Left hindlimb (tissue), 1 donor: ENCODE data around the gene GALNTL6.

Experiments used
- DNase-seq: peaks from one replicate; pipeline ENCODE4 v3.0.0-alpha.2; 2018

The GALNTL6 gene

DNA sequence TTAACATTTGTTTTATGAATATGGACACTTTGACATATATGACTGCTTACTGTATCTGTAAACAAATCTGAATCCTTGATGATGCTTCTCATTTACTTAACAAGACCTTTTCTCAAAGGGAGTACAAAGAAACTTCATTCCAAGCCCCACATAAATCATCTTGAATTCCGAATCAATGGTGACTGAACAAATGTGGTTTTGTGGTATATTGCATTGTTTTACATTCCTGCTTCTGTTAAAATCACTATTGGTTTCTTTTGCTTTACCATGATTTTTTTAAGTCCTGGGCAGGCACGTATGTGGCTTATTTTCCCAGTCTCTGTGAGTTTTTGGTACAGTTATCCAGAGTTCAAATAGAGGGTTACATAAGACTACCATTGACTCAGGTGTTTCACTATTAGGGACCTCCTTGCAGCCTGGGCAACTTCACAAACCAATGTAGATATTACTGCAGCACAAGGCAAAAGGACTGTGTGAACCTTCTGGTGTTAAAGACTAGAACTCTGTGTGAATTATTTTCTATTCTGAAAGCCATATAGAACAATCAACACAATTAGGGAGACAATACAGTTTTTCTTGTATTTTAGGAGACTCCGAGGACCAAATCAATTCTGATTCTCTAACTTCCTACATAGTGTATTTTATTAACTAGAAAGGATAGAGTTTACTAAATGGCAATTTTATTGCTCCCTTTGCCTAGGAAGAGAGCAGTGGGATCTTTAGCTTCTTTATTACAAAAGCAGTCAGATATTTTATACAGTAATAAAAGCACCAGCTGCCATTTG lies 196.4 kb downstream of the GALNTL6 start:
- no peak for DNase-seq

DNA sequence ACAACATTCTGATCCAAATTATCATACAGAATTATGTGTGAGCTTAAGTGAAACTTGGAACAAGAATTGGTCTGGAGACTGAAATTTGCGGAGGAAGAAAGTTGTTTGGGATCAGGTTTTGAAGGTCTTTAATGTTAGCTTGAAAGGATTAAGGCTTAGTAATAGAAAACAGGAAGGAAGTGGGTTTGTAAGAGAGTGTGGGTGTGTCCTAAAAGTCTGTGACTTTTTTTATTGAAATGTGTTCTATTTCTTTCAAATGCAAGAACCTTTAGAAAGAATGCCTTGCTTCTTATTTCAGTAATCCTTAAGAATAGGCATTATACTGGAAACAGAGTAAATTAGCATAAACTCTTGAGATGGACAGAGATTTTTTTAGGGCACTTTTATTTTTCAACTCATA lies 198.0 kb downstream of the GALNTL6 start:
- no peak for DNase-seq

DNA sequence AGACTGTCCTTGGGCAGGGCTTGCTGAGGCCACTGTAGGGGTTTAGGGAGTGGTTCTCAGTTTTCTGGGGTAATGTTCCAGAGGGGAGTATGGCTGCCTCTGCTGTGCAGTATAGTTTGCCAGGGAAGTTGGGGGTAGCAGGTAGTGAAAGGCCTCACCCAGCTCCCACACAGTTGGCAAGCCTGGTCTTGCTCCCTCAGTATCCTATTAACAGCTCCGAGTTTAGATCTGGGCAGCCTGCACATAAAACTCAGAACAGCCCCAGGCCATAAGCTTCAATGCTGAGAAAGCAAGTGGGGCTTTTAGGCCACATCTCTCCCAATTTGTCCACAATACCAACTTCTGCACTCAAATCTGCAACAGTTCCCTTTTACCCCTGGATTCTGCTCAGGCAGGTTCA lies 205.2 kb downstream of the GALNTL6 start:
- DNase-seq, result no peak

DNA sequence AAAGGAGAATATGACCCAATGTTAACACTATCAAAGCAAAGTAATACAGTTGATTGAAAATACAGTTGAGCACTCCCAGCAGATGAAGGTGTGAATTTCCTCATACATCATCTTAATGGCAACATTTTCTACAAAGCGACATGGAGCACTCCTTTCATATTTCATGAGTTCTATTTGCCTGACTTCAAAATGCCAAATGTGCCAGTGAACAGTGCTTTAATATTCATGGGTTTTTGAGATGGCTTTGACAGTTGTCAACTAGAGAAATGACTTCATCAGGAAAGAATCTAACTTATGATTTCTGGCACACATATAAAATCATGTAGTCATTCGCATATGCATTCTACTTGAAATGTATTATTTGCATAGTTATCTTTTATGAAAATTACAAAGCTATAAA lies 222.4 kb downstream of the GALNTL6 start:
- no peak for DNase-seq

DNA sequence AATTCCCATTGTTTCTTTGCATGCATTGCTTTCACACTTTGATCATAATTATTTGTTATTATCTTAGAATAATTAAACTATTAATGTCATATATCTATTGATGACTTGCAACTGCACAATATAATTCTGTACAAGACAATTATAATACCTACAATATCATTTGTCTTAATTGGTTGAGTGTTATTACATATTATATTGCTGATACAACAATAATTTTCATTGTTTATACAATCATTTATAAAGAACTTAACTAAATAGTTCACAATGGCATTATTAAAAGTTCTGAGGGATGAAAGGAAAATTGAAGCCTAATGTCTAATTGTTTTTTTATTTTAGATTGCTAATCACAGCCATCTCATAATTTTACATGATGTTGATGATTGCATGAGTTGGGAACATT lies 227.6 kb downstream of the GALNTL6 start:
- no peak for DNase-seq

DNA sequence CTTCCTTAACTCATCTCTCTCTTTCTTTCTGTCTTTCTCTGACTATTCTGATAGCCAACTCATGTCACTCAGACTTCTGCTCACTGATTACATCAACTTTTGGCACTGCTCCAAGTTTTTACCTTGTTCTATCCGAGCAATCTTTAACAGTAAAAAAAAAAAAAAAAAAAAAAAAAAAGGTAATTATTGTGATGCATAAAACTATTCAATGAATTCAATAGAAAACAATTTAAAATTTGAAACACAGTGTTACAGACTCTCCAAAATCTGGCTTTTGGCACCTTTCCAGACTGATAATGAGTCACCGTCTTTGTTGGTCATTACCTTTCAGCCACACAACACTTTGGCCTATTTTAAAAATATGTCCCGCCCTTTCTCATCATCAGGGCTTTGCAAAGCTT lies 229.5 kb downstream of the GALNTL6 start:
- DNase-seq, result no peak

DNA sequence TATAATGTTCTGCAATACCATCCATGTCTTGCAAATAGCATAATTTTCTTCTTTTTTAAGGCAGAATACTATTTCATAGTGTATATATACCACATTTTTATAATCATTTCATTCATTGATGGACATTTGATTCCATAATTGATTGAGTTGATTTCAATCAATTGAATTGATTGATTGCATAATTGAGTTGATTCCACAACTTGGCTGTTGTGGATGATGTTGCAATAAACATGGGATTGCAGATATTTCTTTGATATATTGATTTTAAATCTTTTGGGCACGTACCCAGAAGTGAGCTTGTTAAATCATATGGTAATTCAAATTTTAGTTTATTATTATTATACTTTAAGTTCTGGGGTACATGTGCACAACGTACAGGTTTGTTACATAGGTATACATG lies 232.8 kb downstream of the GALNTL6 start:
- DNase-seq, result no peak

DNA sequence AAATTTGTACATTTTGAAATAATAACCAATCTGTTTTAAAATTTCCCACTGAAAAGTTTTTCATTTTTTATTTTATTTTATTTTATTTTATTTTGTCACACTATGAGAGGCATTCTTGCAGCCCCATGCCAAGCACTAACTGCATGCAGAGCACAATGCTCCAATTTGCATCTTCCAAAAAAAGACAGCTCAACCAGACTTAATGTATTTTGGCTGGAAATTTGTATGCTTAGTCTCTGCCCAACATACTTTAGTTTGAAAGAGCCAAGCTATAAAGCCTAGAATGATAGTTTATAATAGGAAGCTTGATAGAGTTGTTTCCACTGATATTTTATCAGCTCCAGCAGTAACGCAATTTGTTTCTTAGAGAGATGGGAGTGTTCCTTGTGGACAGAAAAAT lies 235.5 kb downstream of the GALNTL6 start:
- no peak for DNase-seq

DNA sequence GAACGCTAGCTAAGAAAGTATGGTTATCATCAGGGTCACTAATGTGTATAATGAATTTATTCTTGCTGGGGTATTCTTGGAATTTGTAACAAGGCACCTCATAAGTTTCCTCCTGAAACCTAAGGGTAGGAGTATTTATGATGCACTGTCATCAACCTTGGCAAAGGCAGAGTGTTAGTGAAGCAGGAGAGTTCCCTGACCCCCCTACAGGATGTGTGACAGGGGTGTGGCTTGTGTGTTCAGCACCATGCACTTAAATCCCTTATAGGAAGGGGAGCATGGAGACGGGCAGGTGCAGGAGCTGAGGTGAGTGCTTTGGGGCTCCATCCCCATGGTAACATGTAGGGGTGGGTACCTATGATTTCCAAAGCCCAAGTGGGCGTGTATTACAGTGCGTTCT lies 237.7 kb downstream of the GALNTL6 start:
- no peak for DNase-seq

DNA sequence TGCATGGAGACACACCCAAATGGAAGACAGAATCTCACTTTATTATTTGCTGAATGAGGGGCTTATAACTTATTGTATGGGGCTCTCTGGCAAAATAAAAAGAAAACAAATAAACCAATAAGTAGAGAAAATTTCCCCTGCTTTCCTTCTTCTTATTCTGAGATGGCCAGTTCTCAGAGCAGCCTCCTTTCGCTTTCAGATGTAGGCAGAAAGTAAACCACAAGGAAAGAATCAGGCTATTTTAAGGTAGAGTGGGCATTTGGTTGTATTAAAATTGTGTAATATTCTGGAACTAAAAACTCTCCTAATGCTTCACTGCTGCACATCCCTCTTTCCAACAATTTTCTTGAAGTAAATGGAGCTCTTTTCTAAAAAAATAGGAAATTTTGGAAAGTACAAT lies 241.8 kb downstream of the GALNTL6 start:
- no peak for DNase-seq

DNA sequence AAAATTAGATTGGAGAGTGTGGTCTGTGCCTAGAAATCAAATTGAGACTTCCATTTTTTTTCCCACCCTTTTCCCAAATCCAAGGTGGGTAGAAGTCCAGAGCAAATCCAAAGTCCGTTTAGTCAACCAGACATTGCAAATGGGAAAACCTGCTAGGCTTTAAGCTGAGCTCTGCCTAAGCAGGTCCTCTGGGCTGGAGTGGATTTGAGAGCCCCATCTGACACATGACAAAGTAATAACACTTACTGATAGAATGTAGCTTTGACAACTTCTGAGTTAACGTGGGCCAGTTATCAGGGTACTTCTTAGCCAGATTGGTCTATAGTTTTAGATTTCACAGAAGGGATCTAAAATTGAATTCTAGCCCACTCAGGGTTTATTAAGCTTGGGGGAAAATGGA lies 242.3 kb downstream of the GALNTL6 start:
- DNase-seq, result no peak

DNA sequence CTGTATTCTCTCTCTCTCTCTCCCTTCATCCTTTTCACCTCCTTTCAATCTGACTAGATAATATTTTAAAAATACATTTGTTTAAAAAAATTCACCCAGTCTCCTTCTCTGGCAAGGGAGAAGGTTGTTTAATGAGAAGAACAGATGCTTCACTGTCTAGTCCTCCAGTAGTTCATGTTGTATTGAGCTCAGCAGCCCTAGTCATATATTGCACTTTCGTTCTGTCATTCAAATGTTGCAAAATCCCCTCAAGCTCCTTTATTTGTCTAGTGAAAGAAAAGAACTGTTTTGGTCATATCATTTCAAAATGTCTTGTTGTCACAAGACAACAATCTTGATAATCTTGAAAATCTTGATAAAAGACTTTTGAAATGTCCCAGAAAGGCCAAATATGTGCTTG lies 248.0 kb downstream of the GALNTL6 start:
- no peak for DNase-seq

DNA sequence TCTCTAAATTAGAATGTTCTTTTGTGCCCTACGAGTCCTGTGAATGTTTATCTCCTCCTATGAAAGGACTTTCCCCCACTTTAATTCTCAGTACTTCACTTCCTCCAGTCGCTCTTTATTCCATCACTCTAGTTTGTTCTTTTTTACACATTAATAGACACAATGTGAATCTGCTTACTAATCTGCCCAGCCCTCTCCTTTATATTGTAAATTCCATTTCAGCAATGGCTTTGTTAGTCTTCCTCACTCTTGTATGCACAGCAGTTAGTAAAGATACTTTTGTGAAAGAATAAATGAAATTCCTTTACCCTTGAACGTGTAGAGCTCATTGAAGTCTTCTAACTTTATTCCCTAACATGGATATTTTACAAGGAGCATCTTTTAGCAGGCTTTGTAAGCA lies 255.3 kb downstream of the GALNTL6 start:
- no peak for DNase-seq

DNA sequence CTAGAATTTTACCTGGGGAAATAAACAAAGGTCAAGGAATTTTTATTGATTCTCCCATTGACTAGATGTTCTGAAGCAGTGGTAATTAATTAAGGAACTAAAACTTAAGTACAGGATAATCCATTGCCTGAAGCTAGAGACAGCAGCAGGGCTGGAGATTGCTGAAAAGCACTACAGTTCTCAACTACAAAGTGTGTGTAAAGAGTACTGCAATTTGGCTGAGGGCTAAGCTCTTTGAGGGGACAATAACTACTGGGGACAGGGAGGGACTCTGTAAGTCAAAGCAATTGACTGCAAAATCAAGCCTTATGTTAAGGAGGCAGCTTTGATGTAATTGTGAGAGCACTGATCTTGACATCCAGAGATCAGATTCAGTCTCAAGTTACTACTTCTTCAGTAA lies 260.4 kb downstream of the GALNTL6 start:
- DNase-seq, result no peak

DNA sequence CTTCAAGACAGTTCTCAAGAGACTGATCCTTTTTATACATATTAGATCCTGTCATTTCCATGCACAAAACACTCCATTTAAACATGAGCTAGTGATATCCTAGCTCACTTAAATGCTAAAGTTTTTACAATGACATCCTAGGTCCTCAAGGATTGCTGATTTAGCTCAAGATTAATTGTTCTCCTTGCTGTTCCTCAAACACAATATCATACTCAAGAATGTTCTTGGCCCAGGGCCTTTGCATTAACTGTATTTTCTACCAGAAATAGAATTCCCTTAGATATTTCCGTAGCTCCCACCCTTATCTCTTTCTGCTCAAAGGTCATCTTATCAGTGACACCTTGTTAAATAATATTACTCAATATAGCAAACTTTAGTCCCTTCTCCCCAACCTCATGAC lies 270.1 kb downstream of the GALNTL6 start:
- DNase-seq, result no peak

DNA sequence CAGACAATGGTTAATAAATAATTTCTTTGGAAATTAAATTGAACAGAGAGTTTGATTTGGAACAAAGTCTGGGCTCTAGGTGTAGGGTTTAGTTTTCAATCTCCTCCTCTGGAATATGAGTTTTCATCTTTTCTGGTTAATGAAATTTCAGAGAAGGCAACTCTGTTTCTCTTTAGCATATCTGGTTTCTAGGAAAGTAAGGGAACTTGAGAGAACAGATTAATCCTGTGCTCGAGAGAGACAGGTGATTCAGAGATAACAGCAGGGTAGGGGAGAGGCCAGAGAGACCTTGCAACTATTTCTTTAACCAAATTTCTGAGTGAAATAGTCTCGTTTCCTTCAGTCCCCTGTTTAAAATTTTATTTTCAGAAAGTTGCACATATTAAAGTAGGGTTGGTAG lies 275.4 kb downstream of the GALNTL6 start:
- DNase-seq, result no peak

DNA sequence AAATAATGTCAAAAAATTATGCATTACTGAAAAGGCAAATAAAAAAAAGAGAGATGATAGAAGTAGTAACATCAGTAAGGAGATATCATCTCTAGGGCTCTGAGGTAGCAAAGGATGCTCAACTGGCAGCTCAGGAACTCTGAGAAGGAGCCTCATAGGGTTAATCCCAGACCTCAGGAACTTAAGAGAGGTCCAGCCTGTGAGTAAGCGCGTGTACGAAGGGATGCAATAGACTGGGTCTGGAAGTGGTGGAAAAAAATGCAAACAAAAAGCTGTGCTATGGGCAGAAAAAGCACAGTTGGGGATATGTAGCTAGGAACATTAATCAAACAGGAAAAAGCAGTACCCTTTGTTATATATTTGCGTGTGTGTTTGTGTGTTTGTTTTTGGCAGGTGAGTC lies 282.0 kb downstream of the GALNTL6 start:
- DNase-seq, result no peak

DNA sequence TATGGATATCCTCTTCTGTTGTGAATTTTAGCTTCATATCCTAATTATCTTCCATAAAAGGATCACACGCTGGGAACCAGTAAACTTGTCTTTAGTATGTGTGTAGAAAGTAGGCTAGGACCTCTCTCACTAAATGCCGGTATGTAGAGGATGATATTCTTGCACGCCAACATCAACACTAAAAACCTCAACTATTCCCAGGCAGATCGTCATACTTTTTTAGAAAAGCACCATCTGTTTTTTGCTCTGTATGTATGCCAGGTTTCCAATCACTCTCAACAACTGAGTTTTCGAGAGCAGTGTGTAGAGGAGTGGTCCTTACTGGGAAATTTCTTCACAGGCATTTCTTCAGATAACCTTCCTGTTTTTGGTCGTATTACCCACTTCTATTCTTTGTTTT lies 283.6 kb downstream of the GALNTL6 start:
- DNase-seq, result no peak

DNA sequence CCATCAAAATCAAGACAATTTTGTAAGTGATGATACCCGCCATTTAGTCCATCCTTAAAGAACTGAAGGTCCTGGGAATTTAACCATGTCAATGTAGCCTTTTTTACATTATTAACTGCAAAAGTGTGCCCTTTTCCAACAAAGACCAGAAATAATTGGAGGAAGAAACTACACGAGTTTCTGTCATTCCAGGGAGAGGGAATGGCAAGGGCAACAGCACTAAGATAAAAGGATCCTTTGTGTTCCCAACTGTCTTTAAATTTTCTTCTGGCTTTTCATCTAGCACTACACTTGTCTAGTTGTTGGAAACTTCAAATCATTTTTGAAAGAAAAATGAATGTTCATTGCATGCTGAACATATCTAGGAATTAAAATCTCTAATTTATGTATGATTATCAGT lies 286.2 kb downstream of the GALNTL6 start:
- DNase-seq, result no peak

DNA sequence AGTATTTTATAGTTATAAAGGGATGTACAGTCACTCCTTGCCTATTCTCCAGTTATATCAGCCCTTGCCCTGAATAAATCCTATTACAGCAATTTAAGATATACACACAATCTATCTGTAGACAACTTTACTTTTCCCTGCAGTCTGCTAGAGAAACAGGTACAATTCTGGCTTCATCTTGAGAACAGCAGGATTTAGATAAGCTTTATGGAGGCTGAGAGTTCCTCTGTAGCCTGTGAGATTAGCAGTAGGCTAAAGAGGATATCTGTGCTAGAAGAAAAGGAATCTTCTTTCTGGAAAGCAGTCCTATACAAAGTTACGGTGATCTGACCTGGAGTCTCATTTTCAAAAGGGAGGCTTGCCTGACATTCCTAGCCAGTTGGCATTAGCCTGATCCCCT lies 290.3 kb downstream of the GALNTL6 start:
- no peak for DNase-seq

DNA sequence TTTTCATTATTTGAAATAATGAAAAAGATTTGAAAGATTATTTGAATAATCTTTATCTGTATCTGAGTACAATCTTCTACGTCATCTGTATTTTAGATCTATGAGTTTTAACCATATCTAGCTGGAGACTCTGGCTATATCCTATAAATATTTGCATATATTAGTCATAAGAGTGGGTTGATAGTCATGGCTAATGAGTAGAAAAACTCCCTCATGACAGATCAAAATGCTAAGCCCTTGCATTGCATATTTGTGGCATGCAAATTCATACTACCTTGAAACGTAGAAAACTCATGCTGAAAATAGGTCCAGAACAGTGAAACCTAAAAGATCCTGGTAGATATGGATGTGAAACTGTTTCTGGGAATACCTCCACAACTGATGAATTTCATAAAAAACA lies 291.3 kb downstream of the GALNTL6 start:
- DNase-seq, result no peak

DNA sequence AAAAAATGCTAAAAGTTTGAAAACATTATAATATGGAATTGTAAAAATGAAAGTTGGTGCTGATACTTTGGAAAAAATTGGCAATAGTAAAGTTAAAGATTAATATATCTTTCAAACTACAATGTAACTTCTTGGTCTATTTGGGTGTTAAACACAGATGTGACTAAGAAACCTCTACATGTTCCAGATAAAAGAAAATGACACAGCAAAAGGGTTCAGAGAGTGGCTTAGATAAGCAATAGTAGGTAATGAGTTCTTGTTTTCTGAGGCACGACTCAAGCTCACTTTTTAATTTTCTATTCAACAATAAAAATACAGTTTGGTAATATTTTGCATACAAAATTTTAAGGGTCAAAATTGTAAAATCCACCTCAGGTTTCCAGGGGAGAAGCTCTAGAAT lies 292.7 kb downstream of the GALNTL6 start:
- no peak for DNase-seq

DNA sequence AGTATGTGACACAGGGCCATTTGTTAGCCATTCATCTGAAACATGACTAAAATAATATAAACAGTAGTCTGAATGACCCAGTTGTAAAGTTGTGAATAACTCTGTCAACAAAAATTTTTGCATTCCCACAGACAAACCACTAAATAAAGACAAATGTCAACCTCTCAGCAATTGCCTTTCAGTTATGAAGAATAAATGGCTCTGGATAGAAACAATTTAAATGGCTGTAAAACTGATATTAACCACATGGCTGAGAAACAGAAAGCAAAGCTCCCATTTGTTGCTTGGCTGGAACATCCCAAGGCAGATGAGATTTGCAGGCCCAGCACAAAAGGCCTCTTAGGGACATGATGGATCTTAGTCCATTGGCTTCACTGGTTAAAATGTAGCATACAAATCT lies 296.3 kb downstream of the GALNTL6 start:
- DNase-seq, result no peak

DNA sequence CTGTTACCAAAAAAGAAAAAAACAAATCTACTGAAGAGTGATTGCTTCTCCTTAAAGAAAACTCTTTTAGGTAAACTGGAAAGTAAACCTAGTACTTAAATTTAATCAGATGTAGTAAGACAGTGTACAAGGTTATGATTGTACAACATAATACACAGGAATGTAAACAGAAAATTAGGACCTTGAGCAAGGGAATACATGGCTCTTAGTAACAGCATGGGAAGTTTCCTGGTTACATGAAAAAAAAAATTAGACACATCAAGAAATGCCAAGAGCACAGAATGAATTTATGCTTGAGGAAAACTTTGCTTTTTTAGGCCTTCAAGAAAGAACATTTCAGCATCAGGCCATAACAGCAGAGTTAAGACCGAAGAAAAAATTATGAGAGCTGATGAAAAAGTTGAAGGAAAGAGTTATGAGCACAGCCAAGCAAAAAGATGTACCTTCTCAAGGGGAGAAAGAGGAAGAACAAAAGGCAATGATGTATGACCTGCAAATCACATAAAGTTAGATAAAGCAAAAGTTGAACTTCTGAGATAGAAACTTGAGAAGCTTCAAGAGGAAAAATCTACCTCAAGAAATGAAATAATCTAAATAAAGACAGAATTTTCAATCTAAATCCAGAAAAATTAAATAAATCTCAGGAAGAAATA lies 311.6 kb downstream of the GALNTL6 start:
- no peak for DNase-seq

DNA sequence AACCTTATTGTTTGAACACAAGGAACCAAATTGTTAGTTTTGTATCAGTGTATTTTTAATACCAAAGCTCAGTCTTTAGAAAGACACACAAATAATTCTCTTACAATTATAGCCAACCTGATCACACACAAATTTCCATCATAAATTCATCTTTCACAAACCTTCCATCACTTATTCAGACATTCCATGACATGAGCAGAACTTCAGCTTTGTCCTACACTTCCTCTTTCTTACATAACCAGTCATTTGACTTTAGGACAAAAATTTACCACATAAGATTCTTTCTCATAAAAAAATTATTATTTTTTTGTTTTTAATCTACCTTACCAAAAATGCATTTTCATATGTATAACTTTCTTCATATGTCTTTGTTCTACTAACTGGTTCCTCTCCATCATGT lies 312.2 kb downstream of the GALNTL6 start:
- no peak for DNase-seq
